Testis (tissue), 2 donors: ENCODE results near the gene TOP3B.

Experiments used
- CTCF ChIP-seq, 3 experiments: fragments of 450-650 bp in 2 of 3; fragments of 200-600 bp in 1 of 3; sonication (generic) in 1 of 3; IDR thresholded peaks; one replicate each; pipeline ENCODE4 v1.5.1; 2016 to 2019; ENCODE audit warnings: antibody characterized with exemption in 3 of 3, mild to moderate bottlenecking in 2 of 3, moderate library complexity in 1 of 3
- POLR2A ChIP-seq: fragments of 450-650 bp; IDR thresholded peaks from one replicate; pipeline ENCODE4 v1.6.1; 2017; ENCODE audit warnings: antibody characterized with exemption, mild to moderate bottlenecking, moderate library complexity

GRCh38 chr22:21996175-21996720, 13.7 kb upstream of the TOP3B start:
- TF ChIP-seq POLR2A = no peak
- no peak for TF ChIP-seq CTCF (IDR thresholded peaks at IDR 0.05)
